DMS53 (cell line): Measurements from ENCODE around the gene SLX4.
"Not testable (repeated sequence)": the region's sequence is repeated elsewhere in the genome, so short reads cannot be mapped to it uniquely, and the experiment has no call there.

Experiments
- DNase-seq: peaks from one replicate; lab custom pipeline; 2025; lab: John Stamatoyannopoulos, UW

SLX4 gene, protein sequence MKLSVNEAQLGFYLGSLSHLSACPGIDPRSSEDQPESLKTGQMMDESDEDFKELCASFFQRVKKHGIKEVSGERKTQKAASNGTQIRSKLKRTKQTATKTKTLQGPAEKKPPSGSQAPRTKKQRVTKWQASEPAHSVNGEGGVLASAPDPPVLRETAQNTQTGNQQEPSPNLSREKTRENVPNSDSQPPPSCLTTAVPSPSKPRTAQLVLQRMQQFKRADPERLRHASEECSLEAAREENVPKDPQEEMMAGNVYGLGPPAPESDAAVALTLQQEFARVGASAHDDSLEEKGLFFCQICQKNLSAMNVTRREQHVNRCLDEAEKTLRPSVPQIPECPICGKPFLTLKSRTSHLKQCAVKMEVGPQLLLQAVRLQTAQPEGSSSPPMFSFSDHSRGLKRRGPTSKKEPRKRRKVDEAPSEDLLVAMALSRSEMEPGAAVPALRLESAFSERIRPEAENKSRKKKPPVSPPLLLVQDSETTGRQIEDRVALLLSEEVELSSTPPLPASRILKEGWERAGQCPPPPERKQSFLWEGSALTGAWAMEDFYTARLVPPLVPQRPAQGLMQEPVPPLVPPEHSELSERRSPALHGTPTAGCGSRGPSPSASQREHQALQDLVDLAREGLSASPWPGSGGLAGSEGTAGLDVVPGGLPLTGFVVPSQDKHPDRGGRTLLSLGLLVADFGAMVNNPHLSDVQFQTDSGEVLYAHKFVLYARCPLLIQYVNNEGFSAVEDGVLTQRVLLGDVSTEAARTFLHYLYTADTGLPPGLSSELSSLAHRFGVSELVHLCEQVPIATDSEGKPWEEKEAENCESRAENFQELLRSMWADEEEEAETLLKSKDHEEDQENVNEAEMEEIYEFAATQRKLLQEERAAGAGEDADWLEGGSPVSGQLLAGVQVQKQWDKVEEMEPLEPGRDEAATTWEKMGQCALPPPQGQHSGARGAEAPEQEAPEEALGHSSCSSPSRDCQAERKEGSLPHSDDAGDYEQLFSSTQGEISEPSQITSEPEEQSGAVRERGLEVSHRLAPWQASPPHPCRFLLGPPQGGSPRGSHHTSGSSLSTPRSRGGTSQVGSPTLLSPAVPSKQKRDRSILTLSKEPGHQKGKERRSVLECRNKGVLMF (N-terminal part only)

DNA sequence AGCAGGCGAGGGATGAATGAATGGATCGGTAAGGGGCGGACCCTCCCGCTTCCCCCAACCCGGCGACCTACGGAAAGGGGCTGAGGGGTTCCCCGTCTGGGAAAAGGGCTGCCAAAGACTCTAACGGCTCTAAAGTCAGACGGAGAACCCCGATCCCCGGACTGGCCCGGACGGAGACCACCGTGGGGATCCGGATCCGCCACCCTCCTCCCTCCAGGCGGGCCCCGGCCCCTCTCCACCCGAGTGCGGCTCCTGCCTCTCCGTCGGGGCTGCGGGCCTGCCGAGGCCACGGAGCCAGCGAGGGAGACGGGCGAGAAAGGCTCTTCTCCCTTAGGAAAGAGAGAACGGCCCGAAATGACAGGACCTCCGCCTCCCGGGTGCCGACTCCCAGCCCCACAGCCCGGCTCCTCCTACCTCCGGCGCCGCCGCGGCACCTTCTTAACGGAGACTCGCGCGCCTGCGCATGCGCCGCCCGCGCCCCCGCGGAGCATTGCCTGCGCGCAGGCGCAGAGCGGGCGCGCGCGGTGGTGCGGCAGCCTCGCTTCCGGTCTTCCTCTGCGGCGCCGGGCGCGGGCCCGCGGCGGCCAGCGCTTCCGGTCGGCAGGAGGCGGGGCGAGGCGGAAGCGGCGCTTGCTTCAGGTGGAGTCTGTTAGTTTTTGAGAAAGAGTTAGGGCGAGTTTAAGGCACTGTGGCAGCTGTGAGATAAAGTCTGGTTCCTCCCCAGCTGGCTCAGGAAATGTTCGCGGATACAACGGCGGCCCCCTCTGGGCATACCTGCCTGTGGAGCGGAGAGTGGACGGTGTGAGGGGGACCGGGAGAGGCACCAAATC is at the start of gene SLX4:
Gene SLX4, minus strand, starts transcription at position 461 of the 830 bp plus-strand sequence. CDS start 2,642 bp downstream, outside the sequence.
- peak; percentile 94 for DNase-seq

DNA sequence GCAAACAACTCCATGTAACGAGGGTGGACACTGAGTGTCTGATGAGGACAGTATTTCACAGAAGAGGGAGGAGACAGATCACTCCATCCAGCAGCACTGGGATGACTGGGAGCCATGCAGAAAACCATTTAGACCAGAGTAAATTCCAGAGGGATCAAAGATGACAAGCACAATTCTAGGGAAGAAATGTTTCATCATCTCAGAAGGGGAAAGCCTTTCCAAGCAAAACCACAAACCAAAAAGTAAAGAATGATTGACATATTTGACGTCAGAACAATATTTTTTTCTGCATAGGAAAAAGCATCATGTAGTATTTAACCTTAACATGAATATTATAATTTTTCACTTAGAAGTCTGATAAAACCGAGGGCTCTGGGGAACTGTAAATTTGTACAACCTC is 47.8 kb upstream of the SLX4 start:
- DNase-seq, result no peak

GRCh38 chr16:3656491-3657468 is 45.4 kb upstream of the SLX4 start:
- DNase-seq, result peak; percentile 12

DNA sequence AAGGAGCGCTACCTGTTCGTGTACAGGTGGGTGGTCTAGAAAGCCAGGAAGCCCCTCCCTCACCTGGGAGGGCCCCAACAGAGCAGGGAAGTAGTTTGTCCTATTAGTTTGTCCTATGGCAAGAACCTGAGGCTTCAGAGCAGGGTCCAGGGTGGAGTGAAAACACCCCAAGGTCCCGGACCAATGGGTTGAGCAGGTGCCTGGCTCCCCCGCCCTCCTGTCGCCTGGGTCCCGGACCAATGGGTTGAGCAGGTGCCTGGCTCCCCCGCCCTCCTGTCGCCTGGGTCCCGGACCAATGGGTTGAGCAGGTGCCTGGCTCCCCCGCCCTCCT is 44.7 kb upstream of the SLX4 start:
- DNase-seq, result not testable (repeated sequence)

DNA sequence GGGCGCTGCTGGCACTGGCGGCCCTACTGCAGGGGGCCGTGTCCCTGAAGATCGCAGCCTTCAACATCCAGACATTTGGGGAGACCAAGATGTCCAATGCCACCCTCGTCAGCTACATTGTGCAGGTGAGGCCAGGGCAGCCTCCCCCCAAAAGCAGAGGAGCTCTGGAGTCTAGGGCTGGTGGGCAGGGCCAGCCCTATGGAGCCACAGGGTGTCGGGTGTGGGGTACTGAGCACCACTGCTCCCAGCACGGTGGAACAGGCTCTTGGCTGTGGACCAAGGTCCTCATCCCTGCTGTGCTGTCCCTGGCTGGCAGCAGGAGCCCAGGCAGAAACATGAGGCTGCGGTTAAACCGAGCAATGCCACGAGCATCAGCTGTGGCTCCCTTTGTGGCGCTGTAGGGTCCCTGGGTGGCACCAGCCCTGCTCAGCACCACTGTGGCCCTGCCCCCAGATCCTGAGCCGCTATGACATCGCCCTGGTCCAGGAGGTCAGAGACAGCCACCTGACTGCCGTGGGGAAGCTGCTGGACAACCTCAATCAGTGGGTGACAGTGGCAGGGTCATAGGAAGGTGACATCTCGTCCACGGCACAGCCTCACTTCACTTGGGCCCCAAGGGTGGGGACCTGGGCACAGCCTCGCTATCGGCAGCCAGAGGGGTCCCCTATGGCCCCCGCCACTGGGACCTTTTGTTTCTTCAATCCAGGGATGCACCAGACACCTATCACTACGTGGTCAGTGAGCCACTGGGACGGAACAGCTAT is 44.2 kb upstream of the SLX4 start:
- no peak for DNase-seq

GRCh38 chr16:3655030-3655395 is 43.6 kb upstream of the SLX4 start:
- no peak for DNase-seq

DNA sequence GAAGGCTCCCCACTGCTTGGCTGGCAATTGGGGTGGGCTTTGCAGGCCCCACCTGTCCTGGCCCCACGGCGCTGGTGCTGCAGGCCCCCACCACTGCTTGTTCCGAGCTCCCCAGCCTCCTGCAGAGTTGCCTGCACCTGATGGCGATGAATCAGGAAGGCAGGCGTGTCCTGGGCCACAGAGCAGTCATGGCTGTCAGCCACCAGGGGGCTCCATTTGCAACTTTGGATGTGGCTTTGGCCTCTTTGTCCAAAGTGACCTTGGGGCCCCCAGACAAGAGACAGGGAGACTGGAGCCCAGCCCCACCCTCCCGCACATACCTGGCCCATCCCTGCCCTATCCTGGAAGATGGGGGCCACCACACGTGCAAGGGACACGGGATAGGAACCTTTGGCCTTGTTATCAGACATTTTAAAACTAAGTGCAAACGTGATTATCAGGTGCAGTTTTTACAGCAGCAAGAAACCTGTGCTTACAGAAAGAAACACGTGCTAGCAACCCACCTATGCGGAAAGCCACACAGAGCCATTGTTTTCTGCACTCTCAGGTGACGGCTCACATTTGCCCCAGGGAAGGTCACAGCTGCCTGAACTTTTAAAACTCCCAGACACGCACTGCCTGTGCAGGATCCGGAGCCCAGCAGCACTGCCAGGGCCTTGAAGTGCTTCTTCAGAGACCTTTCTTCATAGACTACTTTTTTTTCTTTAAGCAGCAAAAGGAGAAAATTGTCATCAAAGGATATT is 43.0 kb upstream of the SLX4 start, which contains the start of gene DNASE1:
Gene DNASE1, plus strand, starts transcription at position 443 of the 743 bp plus-strand sequence. CDS start 683 bp downstream, outside the sequence.
- peak; percentile 76 for DNase-seq

DNA sequence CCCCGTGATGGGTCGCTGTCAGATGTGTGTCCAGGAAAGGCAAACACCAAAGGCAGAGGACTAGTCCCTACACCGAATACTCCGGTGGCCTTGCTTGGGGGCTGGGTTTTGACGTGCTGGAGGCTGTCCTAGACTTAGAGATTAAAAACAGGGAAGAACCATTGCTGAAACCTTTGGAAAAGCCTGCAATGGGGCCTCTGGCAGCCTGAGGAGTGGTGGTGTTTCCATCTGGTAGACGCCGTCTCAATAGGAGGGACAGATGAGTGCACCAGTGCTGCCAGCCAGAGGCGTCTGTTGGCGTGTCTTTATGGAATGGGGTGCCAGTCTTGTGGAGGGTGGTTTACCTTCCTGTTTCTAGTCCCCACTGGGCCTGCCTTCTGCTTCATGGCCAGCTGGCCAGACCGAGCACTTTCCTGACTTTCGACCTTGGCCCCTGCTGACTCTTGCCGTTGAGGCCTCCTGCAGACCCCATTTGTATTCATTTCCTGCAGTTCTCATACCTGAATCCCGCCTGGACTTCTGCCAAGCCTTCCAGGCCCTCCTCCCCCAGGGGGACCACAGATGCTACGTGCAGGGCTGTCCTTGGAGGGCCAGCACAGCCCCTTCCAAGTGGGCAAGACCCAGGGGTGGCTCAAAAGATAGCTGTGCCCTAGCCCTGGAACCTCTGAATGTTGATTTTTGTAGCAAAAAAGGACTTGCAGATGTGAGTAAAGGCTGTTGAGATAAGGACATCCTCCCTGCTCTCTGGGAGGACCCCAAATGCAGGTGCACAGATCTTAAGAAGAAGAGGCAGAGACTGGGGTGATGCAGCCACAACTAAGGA is 41.2 kb upstream of the SLX4 start:
- no peak for DNase-seq

DNA sequence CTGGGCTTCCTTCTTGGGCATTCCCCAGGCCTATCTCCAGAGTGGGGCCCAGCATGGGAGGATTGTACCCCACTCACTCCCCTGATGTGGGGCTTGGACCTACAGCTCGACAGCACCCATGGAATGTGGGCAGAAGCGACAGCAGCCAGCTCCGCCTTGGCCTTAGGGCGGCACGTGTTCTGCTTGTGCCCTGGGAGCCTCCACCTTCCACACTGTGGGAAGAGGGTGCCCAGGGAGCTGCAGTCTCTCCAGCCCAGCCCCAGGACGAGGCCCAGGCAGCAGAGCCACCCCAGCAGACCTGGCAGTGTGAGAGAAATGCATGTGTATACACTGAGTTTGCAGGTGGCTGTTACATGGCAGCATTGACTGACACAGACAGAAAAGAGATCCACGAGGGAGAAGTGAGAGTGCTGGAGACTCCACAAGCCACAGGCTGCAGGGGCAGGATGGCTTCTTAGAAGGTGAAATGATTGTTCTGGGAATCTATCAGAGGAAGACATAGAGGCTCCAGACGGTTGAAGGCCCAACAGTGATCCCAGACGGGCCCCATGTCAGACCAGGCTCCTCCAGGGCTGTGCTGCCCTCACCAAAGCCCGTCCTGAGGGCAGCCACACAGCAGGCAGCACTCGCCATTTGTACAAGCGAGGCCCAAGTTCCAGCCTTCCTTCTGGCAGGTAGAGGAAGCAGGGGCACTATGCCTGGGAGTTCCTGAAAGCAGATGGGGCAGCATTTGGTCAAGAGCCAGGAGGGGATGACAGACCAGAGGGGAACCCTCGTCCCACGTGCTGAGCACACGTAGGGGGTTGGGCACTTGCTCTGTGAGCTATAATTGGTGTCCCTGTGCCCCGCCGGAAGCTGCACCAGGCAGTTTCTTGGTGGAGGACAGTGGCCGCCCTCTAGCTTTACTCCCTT is 40.3 kb upstream of the SLX4 start:
- DNase-seq, result no peak

GRCh38 chr16:3650631-3651265 is 39.3 kb upstream of the SLX4 start:
- DNase-seq, result peak; percentile 14

GRCh38 chr16:3646348-3646920 is 35.0 kb upstream of the SLX4 start:
- DNase-seq, result peak; percentile 96

GRCh38 chr16:3645504-3646347 is 34.3 kb upstream of the SLX4 start:
- DNase-seq, result peak; percentile 87

- no peak for DNase-seq
Measured at GRCh38 chr16:3645108-3645503, 33.7 kb upstream of the SLX4 start.

DNA sequence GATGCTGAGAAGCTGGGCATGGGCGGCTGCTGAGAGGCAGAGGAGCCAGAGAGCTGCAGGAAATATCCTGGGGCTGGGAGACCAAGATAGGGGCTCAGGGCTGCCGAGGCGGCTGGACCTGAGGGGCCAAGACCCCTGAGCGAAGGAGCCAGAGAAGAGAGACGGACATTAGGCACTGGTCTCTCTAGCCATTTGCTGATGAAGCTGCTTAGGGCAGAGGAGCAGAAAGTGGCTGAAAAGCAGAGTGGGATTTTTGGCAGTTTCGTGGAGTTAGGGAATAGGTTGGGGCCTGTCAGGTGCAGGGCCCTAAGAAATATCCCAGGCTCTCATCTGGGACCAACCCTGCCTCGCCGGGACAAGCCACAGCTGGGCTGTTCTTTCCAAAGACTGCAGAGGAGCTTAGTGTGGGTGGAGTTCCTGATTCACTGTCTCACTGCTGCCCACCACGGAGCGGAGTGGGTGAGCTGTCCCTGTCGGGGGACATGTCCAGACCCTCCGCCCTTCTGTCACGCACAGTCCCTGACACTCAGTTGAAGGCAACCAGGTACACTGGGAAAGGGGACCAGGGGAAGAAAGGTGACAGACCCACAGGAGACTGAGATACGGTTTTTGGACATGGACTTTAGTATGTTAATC is 31.8 kb upstream of the SLX4 start:
- no peak for DNase-seq
